GM21381 (cell line): ENCODE results near the gene CSTPP1.
"Not testable (repeated sequence)": the region's sequence is repeated elsewhere in the genome, so short reads cannot be mapped to it uniquely, and the experiment has no call there.

Experiments used
- ATAC-seq: cut with Tn5 transposase; IDR thresholded peaks from one replicate; pipeline ENCODE4 v1.9.1; 2021; ENCODE audit warnings: mild to moderate bottlenecking, moderate library complexity; ENCODE audit not compliant: unreplicated experiment

CSTPP1 gene

GRCh38 chr11:47189100-47189834, 252.7 kb downstream of the CSTPP1 start:
- no peak for ATAC-seq

- not testable (repeated sequence) for ATAC-seq
Observed at GRCh38 chr11:47191137-47191536, 254.6 kb downstream of the CSTPP1 start.

- no peak for ATAC-seq
Observed at GRCh38 chr11:47192111-47192510, 255.6 kb downstream of the CSTPP1 start.

GRCh38 chr11:47198161-47198560, 261.6 kb downstream of the CSTPP1 start:
- ATAC-seq: not testable (repeated sequence)

- no peak for ATAC-seq
Observed at GRCh38 chr11:47201015-47201414, 264.5 kb downstream of the CSTPP1 start.

DNA sequence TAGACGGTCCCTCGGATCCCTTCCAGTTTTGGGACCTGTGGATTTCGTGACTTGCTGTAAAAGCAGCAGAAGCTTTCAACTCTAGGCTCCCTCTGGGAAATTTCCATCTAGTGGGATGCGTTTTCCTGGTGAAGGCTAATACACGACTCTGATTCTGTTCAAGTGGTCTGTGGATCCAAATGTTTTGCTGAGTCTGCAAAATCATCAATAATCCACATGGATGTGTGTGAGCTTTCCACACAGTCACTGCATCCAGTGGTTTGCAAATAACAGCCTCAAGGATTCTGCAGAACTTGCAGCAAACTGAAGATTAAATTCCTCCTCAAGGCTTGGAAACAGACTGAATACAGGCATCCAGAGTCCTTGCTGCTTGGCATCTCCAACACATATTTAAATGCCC, 266.0 kb downstream of the CSTPP1 start:
- no peak for ATAC-seq

DNA sequence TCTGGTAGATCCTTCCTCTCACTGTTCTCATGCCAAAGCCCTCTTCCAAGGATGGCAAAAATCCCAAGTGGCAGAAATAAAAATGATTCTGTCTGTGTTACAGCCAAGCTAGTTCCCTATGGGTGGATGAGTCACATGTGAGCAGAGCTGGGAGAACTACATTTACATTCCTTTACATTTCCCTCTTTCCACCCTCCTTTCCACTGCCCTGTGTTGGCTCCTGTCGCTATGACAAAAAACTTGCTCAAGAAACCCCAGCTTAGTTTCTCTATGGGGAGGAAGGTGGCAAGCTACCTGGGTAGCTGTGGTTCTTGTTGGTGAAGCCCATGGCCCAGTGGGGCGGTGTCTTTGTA, 268.1 kb downstream of the CSTPP1 start:
- no peak for ATAC-seq

- ATAC-seq: not testable (repeated sequence)
Observed at GRCh38 chr11:47206577-47206976, 270.0 kb downstream of the CSTPP1 start.

- no peak for ATAC-seq
Observed at GRCh38 chr11:47207459-47207858, 270.9 kb downstream of the CSTPP1 start.

DNA sequence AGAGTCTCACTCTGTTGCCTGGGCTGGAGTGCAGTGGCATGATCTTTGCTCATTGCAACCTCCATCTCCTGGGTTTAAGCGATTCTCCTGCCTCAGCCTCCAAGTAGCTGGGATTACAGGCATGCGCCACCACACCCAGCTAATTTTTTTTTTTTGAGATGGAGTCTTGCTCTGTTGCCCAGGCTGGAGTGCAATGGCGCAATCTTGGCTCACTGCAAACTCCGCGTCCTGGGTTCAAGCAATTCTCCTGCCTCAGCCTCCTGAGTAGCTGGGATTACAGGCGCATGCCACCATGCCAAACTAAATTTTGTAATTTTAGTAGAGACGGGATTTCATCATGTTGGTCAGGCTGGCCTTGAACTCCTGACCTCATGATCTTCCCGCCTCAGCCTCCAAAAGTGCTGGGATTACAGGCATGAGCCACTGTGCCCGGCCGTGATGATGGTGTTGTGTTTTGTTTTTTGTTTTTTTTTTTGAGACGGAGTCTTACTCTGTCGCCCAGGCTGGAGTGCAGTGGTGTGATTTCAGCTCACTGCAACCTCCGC, 271.5 kb downstream of the CSTPP1 start:
- not testable (repeated sequence) for ATAC-seq

- ATAC-seq: no peak
Observed at GRCh38 chr11:47208628-47209027, 272.1 kb downstream of the CSTPP1 start.
